ENCODE results near the gene PTX4.

The PTX4 gene

GRCh38 chr16:1452530-1452929, 36.2 kb downstream of the PTX4 start:
- TF ChIP-seq, protein P1, sequence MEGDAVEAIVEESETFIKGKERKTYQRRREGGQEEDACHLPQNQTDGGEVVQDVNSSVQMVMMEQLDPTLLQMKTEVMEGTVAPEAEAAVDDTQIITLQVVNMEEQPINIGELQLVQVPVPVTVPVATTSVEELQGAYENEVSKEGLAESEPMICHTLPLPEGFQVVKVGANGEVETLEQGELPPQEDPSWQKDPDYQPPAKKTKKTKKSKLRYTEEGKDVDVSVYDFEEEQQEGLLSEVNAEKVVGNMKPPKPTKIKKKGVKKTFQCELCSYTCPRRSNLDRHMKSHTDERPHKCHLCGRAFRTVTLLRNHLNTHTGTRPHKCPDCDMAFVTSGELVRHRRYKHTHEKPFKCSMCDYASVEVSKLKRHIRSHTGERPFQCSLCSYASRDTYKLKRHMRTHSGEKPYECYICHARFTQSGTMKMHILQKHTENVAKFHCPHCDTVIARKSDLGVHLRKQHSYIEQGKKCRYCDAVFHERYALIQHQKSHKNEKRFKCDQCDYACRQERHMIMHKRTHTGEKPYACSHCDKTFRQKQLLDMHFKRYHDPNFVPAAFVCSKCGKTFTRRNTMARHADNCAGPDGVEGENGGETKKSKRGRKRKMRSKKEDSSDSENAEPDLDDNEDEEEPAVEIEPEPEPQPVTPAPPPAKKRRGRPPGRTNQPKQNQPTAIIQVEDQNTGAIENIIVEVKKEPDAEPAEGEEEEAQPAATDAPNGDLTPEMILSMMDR (IDR thresholded peaks at IDR 0.05; ENCODE audit: low read depth, low read length, missing control alignments) = no peak
- DNase-seq (ENCODE audit: low read depth) = no peak
- H3K4me3 ChIP-seq (ENCODE audit: low read depth, low read length) = no peak overlapping the region

DNA sequence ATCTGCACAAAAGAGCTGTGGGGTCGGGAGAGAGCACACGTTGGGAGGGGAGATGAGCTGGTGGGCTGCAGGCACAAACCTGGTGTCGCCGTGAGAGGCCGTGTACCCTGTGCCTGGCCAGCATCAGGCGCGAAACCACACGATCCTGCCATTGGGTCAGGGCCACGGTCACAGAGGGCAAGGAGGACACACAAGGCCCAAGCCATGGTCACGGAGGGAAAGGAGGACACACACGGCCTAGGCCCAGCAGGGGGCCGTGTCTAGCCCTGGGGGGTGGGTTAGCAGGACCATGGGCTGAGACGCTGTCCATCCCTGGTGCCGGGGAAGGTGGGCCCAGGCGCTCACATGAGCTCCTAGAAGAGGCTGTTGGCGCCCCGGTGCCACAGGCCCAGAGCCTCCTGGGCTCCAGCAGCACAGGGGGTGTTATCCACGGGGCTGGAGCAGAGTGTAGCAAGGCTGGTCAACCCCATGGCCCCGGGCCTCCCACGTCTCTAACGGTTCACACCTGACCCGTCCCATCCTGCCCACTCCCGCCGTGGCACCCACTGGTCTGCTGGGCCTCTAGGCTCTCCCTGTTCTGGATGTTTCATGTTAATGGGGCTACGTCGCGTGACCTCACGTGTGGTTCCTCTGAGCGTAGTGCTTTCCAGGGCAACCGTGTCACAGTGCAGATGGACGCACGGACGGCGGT, 36.9 kb downstream of the PTX4 start:
- TF ChIP-seq, protein P1 (IDR thresholded peaks at IDR 0.05; ENCODE audit: low read depth, low read length, missing control alignments) = no peak
- no peak for DNase-seq (ENCODE audit: low read depth)
- H3K4me3 ChIP-seq (ENCODE audit: low read depth, low read length) = no peak overlapping the region

GRCh38 chr16:1450841-1451240, 37.9 kb downstream of the PTX4 start:
- DNase-seq (ENCODE audit: low read depth) = no peak
- H3K4me3 ChIP-seq (ENCODE audit: low read depth, low read length) = no peak overlapping the region
- TF ChIP-seq, protein P1 (IDR thresholded peaks at IDR 0.05; ENCODE audit: low read depth, low read length, missing control alignments) = no peak

- no peak overlapping the region for H3K4me3 ChIP-seq (ENCODE audit: low read depth, low read length)
- TF ChIP-seq, protein P1 (IDR thresholded peaks at IDR 0.05; ENCODE audit: low read depth, low read length, missing control alignments) = no peak
- DNase-seq (ENCODE audit: low read depth) = no peak
Measured at GRCh38 chr16:1450218-1450617, 38.5 kb downstream of the PTX4 start.

DNA sequence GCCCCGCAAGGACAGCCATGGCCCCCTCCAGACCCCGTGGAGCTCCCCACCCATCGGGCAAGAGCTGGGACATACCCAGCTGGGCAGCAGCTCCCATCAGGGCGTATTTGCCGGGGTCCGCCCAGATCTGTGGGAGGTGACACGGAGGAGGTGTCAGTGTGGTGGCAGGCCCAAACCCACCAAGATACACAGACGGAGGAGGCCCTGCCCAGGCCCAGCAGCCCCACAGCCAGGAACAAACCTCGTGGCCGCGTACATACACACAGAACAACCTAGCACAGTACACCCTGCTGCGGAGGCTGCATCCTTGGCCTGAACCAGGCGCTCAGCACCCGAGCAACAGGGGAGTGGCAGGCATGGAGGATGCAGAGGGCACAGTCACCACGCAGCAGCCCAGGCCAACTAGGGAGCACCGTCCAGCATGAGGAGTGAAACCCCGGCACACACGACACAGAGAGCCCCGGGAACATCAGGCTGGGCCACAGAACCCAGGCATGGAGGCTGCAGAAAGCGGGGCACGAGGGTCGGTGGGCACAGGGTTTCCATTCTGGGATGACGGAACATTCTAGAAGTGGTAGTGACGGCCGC, 39.4 kb downstream of the PTX4 start:
- no peak overlapping the region for H3K4me3 ChIP-seq (ENCODE audit: low read depth, low read length)
- TF ChIP-seq, protein P1 (IDR thresholded peaks at IDR 0.05; ENCODE audit: low read depth, low read length, missing control alignments) = no peak
- DNase-seq (ENCODE audit: low read depth) = no peak

DNA sequence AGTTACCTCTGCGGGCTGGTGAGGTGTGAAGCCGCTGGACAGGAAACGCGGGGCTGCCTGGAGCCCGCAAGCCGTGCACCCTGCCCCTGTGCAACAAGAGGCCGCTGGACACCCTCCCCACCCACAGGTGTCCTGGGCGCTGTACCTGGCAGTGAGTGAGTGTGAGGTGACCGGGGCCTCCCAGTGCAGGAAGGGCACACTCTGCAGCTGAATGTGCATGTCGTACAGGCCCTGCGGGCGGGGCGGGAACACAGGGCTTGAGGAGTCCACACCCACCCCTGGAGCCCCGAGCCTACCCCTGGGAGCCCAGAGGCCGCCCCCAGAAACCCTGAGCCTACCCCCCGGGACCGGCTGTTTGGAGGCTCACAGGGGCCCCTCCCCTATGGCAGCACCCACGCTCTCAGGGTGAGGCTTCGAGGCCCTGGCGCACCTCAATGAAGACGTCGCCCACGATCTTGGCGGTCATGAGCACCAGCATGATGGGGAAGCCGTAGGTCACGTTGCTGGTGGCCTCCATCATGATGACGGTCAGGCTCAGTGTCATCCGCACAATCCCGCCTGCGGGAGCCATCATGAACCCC, 40.1 kb downstream of the PTX4 start:
- DNase-seq (ENCODE audit: low read depth) = no peak
- TF ChIP-seq, protein P1 (IDR thresholded peaks at IDR 0.05; ENCODE audit: low read depth, low read length, missing control alignments) = no peak

More for the DNA sequence above, 40.1 kb downstream of the PTX4 start:
- no peak overlapping the region for H3K4me3 ChIP-seq (ENCODE audit: low read depth, low read length)
